Choroid plexus epithelial cell (primary cell): ENCODE results near the gene PDLIM1.
"Not testable (repeated sequence)": the region's sequence is repeated elsewhere in the genome, so short reads cannot be mapped to it uniquely, and the experiment has no call there.

ENCODE experiments used
- DNase-seq: peaks from one replicate; pipeline ENCODE4 v3.0.0-alpha.2; 2010; ENCODE audit warnings: low read depth
- H3K4me3 ChIP-seq: 2 replicates; pipeline ENCODE4 v1.5.1; 2011; ENCODE audit warnings: low read depth, mild to moderate bottlenecking, control low read depth, low read length, moderate library complexity
- TF ChIP-seq, protein P1 (sequence below): conservative IDR thresholded peaks from 2 replicates; pipeline ENCODE4 v1.5.1; 2011; ENCODE audit warnings: low read depth, mild to moderate bottlenecking, control low read depth, inconsistent platforms, low read length, moderate library complexity

Gene PDLIM1

DNA sequence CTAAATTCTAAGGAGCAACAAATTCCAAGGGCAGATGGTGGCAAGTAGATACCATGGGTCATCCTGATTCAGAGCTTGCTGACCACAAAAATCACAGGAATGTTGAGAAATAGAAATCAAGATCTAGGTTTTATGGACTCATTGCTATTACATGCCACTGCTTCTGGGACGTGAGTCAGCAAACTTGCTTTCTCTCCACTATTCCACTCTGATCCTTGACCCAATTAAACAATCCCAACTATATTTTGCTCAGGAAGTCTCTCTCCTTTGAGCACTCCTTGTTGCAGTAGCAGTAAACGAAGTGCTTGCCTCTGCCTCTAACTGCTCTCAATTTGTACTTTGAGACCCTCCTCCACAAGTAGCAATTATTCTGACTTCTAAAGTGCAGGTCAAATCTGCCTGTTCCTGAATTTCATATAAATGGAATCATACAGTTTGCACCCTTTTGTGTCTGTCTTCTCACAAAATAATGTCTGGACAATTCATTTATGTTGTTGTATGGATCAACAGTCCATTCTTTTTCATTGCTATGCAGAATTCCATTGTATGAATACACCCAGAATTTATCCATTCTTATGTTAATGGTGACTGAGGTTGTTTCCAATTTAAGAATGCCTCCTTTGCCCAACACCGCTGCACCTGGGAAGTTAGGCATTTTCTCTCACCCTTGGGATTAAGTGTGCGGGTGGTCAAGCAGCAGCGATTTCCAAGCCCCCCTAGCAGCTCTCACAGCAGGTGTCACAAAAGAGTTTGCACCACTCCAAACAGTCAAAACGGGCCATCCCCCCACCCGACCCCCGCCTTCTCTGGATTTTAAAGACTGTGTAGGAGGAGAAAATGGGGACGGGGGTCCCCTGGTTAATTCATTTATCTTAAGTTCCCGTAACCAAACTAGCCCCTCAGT is 60.8 kb downstream of the PDLIM1 start:
- TF ChIP-seq, protein P1, sequence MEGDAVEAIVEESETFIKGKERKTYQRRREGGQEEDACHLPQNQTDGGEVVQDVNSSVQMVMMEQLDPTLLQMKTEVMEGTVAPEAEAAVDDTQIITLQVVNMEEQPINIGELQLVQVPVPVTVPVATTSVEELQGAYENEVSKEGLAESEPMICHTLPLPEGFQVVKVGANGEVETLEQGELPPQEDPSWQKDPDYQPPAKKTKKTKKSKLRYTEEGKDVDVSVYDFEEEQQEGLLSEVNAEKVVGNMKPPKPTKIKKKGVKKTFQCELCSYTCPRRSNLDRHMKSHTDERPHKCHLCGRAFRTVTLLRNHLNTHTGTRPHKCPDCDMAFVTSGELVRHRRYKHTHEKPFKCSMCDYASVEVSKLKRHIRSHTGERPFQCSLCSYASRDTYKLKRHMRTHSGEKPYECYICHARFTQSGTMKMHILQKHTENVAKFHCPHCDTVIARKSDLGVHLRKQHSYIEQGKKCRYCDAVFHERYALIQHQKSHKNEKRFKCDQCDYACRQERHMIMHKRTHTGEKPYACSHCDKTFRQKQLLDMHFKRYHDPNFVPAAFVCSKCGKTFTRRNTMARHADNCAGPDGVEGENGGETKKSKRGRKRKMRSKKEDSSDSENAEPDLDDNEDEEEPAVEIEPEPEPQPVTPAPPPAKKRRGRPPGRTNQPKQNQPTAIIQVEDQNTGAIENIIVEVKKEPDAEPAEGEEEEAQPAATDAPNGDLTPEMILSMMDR = no peak
- H3K4me3 ChIP-seq = peak overlapping the region; percentile 54
- DNase-seq = peak; percentile 97

DNA sequence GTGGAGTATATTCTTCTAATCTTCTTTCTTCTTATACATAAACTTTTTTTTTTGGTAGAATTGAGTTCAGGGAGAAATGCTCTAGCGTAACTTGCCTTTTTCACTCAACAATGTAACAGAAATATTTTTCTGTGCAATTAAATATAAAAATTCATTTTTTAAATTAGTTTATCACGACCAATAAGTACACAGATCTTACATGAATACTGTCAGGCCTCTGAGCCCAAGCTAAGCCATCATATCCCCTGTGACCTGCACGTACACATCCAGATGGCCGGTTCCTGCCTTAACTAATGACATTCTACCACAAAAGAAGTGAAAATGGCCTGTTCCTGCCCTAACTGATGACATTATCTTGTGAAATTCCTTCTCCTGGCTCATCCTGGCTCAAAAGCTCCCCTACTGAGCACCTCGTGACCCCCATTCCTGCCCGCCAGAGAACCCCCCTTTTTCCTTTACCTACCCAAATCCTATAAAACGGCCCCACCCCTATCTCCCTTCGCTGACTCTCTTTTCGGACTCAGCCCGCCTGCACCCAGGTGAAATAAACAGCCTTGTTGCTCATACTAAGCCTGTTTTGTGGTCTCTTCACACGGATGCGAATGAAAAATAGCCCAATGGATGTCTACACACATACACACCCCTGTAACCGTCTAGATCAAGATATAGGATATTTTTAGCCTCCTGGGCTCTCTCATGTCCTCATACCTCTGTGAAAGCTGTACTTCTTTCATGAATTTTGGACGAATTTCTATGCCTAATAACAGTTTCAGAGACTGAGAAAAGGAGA is 61.7 kb downstream of the PDLIM1 start:
- not testable (repeated sequence) for DNase-seq
- H3K4me3 ChIP-seq = peak overlapping the region; percentile 16

DNA sequence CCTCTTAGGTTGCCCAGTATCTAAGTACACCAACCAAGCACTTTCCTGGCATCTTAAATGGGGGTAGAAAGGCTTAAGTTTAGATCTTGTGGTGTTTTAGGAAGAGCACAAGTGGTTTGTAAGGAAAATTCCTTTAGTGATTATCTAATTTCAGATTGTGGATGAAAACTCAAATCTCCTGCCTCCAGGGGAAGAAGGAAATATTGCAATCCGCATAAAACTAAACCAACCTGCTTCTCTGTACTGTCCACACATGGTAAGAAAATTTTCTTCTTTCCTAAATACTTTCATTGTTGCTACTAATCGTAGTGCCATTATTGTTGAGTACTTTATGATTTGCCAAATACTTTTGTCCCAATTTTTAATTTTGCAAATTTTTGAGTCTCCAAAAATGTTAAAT is 65.7 kb downstream of the PDLIM1 start:
- H3K4me3 ChIP-seq = no peak overlapping the region
- TF ChIP-seq, protein P1 = no peak
- DNase-seq = no peak

DNA sequence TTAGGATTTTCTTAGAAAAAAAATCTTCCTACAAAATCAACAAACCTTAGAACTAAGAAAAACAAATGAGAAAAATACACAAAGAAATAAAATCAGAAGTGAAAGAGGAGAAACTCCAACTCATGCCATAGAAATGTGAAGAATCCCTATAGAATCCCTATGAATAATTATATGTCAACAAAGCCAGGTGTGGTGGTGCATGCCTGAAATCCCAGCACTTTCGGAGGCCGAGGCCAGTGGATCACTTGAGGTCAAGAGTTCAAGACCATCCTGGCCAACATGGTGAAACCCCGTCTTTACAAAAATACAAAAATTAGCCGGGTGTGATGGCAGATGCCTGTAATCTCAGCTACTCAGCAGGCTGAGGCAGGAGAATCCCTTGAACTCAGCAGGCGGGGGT is 69.7 kb downstream of the PDLIM1 start:
- TF ChIP-seq, protein P1 = no peak
- peak; percentile 67 for DNase-seq
- H3K4me3 ChIP-seq = no peak overlapping the region

DNA sequence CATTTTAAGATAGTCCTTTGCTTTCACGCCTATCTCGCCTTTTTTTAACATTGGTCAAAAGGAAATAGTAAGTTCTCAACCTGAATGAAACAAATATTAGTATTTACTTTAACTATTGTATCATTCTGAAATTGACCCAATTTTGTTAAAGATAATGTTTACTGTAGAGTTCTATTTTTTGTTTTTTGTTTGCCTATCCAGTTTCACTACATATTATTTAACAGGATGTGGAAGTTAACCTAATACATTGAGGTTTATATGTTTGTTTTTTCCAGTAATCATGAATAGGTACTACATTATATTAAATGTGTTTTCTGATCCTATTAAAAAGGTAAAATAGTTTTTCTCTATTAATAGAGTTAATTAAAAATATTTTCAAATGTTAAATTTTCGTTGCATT is 70.3 kb downstream of the PDLIM1 start:
- no peak for DNase-seq
- H3K4me3 ChIP-seq = no peak overlapping the region
- TF ChIP-seq, protein P1 = no peak

DNA sequence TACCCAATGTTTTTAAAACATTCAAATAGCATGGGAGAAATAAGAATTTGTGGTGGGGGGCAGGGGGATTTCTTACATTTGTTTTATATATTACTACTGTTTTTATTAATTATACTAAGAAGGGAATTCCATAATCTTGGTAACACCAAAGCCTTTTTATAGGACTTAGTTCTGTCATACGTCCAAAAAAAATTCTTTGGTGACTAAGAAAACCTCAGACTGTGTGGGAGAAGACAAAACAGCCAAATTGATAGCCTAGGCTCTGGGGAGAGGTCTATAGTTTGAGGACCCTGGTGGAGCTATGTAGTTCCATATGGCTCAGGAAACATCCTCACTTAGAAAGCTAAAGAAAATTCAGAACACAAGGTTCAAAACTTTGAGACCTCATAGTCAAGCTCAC is 73.3 kb downstream of the PDLIM1 start:
- DNase-seq = no peak
- TF ChIP-seq, protein P1 = no peak
- no peak overlapping the region for H3K4me3 ChIP-seq

DNA sequence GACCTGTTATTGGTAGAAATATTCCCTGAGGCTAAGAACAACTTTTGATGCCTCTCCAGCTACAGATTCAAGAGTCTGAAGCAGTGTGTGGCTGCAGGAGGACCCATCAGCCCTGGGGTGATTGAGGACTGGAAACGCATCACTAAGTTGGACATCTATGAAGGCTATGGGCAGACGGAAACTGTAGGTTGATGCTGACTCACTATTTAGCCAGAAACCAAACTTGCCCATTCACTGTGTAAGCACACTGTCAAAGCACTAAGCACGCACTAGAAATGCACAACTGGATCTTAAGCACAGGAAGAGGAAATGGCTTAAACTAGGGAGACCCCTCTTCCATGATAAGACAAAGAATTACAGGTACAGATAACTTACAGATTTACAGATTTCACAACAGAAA is 76.0 kb downstream of the PDLIM1 start:
- TF ChIP-seq, protein P1 = no peak
- no peak overlapping the region for H3K4me3 ChIP-seq
- DNase-seq = no peak
